Tibial nerve (tissue), 4 donors: ENCODE results near the gene NLRP14.

Source experiments
- CTCF ChIP-seq, 5 experiments: fragments of 200-600 bp in 3 of 5; fragments of 450-650 bp in 2 of 5; sonication (generic) in 3 of 5; IDR thresholded peaks; one replicate each; pipeline ENCODE4 v1.5.1; 2016 to 2019; ENCODE audit warnings: antibody characterized with exemption in 5 of 5, mild to moderate bottlenecking in 3 of 5, moderate library complexity in 2 of 5
- EP300 ChIP-seq, 2 donors: sonication (generic); formaldehyde crosslinking; IDR thresholded peaks; one replicate each; pipeline ENCODE4 v1.6.1; 2017; ENCODE audit warnings: antibody characterized with exemption in 2 of 2, mild to moderate bottlenecking in 1 of 2
- POLR2A ChIP-seq, 2 donors: fragments of 450-650 bp; IDR thresholded peaks; one replicate each; pipeline ENCODE4 v1.6.1; 2017; ENCODE audit warnings: antibody characterized with exemption in 2 of 2, mild to moderate bottlenecking in 2 of 2, moderate library complexity in 2 of 2

- TF ChIP-seq POLR2A (IDR thresholded peaks at IDR 0.05) (no peak), CTCF (IDR thresholded peaks at IDR 0.05) (no peak), EP300 (IDR thresholded peaks at IDR 0.05) (no peak)
Observed at GRCh38 chr11:7046474-7047175, 26.3 kb downstream of the NLRP14 start.
